GM20000 (cell line): ENCODE measurements around the gene KYAT1.
"Not testable (repeated sequence)": the region's sequence is repeated elsewhere in the genome, so short reads cannot be mapped to it uniquely, and the experiment has no call there.

ENCODE experiments used
- DNase-seq: peaks from one replicate; pipeline ENCODE4 v3.0.0; 2012; ENCODE audit warnings: low spot score
- CTCF ChIP-seq: IDR thresholded peaks from 2 replicates; pipeline ENCODE4 v1.5.1; 2012; ENCODE audit warnings: mild to moderate bottlenecking, control low read depth; ENCODE audit errors: extremely low read depth, missing control alignments

KYAT1 gene

GRCh38 chr9:128882677-128883603, 1.2 kb upstream of the KYAT1 start:
- DNase-seq: peak; percentile 38
- TF ChIP-seq CTCF: no peak

- TF ChIP-seq CTCF: no peak
Observed at GRCh38 chr9:128877852-128878251, 3.9 kb downstream of the KYAT1 start.

GRCh38 chr9:128870941-128871265, 10.8 kb downstream of the KYAT1 start:
- DNase-seq: not testable (repeated sequence)

More at GRCh38 chr9:128877852-128878251, 3.9 kb downstream of the KYAT1 start:
- no peak for DNase-seq

- no peak for TF ChIP-seq CTCF
- no peak for DNase-seq
Observed at GRCh38 chr9:128870128-128870940, 11.4 kb downstream of the KYAT1 start.

GRCh38 chr9:128863647-128864046, 18.1 kb downstream of the KYAT1 start:
- DNase-seq: peak; percentile 84
- peak; percentile 97 for TF ChIP-seq CTCF

- no peak for TF ChIP-seq CTCF
- DNase-seq: no peak
Observed at GRCh38 chr9:128862401-128862851, 19.3 kb downstream of the KYAT1 start.

- no peak for TF ChIP-seq CTCF
Observed at GRCh38 chr9:128861501-128861900, 20.2 kb downstream of the KYAT1 start.

More at GRCh38 chr9:128861501-128861900, 20.2 kb downstream of the KYAT1 start:
- no peak for DNase-seq
